Activated CD4-positive, alpha-beta T cell treated with anti-CD3 and anti-CD28 coated beads, Interleukin-2, amount 10 ng/mL, durations not matched to agents 7 days and 5 days (primary cell): ENCODE data around the gene FOXO4. TPM values are rescaled to one million over a fixed set of nuclear protein-coding genes. Genes with fewer than 3 reads are reported as not detected.
"Not testable (repeated sequence)": the region's sequence is repeated elsewhere in the genome, so short reads cannot be mapped to it uniquely, and the experiment has no call there.

Experiments used
- CTCF ChIA-PET: fragments of 350-600 bp; sonication (Branson Sonifier 250); formaldehyde crosslinking; loops from one replicate; lab custom pipeline; 2021; ENCODE audit warnings: antibody characterized with exemption; lab: Charles Lee
- POLR2A ChIA-PET: fragments of 350-600 bp; sonication (Branson Sonifier 250); formaldehyde crosslinking; loops from one replicate; lab custom pipeline; 2021; ENCODE audit warnings: antibody characterized with exemption; lab: Charles Lee
- DNase-seq: peaks from one replicate; pipeline ENCODE4 v3.0.0-alpha.2; 2020
- H3K27ac Mint-ChIP-seq: one replicate; pipeline ENCODE4 v1.8.0; 2021; ENCODE audit warnings: mild to moderate bottlenecking, moderate library complexity, mixed read lengths
- H3K27me3 Mint-ChIP-seq: one replicate; pipeline ENCODE4 v1.8.0; 2021; ENCODE audit warnings: mixed read lengths
- H3K36me3 Mint-ChIP-seq: one replicate; pipeline ENCODE4 v1.8.0; 2021; ENCODE audit warnings: low read depth, mixed read lengths
- H3K4me1 Mint-ChIP-seq: one replicate; pipeline ENCODE4 v1.8.0; 2021; ENCODE audit warnings: mixed read lengths
- H3K4me3 Mint-ChIP-seq: one replicate; pipeline ENCODE4 v1.8.0; 2021; ENCODE audit warnings: mild to moderate bottlenecking, moderate library complexity, mixed read lengths
- H3K9me3 Mint-ChIP-seq: one replicate; pipeline ENCODE4 v1.8.0; 2021; ENCODE audit warnings: mixed read lengths
- total RNA-seq, 2 experiments: library from RNA; stranded (reverse); gene quantifications; one replicate each; pipeline ENCODE4 v1.2.3, GENCODE V29; 2021

Gene FOXO4, protein sequence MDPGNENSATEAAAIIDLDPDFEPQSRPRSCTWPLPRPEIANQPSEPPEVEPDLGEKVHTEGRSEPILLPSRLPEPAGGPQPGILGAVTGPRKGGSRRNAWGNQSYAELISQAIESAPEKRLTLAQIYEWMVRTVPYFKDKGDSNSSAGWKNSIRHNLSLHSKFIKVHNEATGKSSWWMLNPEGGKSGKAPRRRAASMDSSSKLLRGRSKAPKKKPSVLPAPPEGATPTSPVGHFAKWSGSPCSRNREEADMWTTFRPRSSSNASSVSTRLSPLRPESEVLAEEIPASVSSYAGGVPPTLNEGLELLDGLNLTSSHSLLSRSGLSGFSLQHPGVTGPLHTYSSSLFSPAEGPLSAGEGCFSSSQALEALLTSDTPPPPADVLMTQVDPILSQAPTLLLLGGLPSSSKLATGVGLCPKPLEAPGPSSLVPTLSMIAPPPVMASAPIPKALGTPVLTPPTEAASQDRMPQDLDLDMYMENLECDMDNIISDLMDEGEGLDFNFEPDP
- 10 to 100 TPM; 13.5 to 14.3 TPM for total RNA-seq

GRCh38 chrX:71095555-71095980 lies at the start of gene FOXO4:
Gene FOXO4 (plus strand): TSS chrX:71095851. CDS start chrX:71096529, 678 bp downstream.
- Mint-ChIP-seq H3K9me3 (no peaks in the 10 kb centered on the region), H3K36me3 (no peaks in the 10 kb centered on the region), H3K27ac (peak within 1 kb of the TSS; percentile 96), H3K27me3 (no peaks in the 10 kb centered on the region), H3K4me1 (peaks cover 30% of the 10 kb centered on the region), H3K4me3 (peak within 1 kb of the TSS; percentile 81)
- POLR2A ChIA-PET, result no interaction called here
- DNase-seq, result peak; percentile 92
- CTCF ChIA-PET, result interaction anchor here (2.2 kb wide), 1 partner anchor 23 kb away, joined by 5 read pairs; the partner anchor contains the start of gene MED12

DNA sequence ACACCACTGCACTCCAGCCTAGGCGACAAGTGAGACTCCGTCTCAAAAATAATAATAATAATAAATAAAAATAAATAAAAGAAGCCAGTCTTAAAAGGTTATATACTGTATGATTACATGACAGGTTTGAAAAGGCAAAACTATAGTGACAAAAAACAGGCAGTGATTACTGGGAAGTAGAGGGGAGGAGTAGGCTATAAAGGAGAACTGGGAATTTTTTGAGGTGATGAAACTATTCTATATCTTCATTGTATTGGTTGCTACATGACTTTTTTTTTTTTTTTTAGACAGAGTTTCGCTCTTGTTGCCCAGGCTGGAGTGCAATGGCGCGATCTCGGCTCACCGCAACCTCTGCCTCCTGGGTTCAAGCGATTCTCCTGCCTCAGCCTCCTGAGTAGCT lies 47.8 kb upstream of the FOXO4 start:
- H3K27me3 Mint-ChIP-seq, H3K4me1 Mint-ChIP-seq, H3K36me3 Mint-ChIP-seq, H3K9me3 Mint-ChIP-seq, H3K4me3 Mint-ChIP-seq, DNase-seq, H3K27ac Mint-ChIP-seq, POLR2A ChIA-PET: not testable (repeated sequence)
- CTCF ChIA-PET, result interaction anchor here (0.9 kb wide), 1 partner anchor 19 kb away, joined by 3 read pairs; no protein-coding TSS in a partner anchor

DNA sequence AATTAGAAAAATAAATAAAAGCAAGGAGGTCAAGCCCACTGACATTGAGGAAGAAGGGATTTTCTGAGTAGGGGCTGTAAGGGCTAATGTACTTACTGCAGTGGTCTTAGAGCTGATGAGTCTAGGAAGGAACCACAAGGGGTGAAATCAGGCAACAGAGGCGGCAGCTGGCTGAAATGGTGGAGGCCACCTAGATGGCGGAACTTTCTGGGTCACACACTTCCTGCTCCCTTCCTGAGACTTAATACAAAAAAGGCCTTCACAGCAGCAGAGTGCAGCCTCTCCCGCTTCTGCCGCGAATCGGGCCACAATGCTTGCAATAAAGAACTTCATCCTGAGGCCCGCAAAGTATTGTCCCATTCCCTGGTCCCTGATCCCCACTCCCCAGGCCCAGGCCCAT lies 42.9 kb upstream of the FOXO4 start:
- CTCF ChIA-PET, result no interaction called here
- H3K4me1 Mint-ChIP-seq, result peaks cover 16% of the 10 kb centered on the region
- peak overlapping the region; percentile 31 for H3K27ac Mint-ChIP-seq
- peak overlapping the region; percentile 65 for H3K4me3 Mint-ChIP-seq
- H3K36me3 Mint-ChIP-seq, result peaks cover 15% of the 10 kb centered on the region
- no peak for DNase-seq
- H3K9me3 Mint-ChIP-seq, result no peaks in the 10 kb centered on the region
- H3K27me3 Mint-ChIP-seq, result no peaks in the 10 kb centered on the region
- POLR2A ChIA-PET, result interaction anchor here (0.6 kb wide), 1 partner anchor 313 kb away, joined by 3 read pairs; the partner anchor contains the start of gene TAF1

DNA sequence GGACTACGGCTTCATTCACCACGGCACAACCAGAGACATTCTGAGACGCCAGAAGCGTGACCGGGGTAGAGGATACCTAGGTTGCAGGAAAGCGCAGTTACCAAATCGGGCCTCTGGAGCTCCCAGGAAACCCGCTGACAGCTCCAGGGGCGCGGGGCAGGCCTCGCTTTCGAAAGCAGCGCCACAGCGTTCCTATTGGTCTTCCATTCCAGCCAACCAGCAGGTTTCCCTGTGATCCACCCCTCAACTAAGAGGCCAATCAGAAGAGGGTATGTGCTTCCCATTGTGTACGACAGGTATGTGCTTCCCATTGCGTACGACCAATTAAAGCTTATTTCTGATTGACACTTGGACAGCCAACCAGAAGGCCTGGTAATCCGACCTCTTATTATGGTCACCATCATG lies 42.4 kb upstream of the FOXO4 start:
- Mint-ChIP-seq H3K9me3 (no peaks in the 10 kb centered on the region), H3K27me3 (no peaks in the 10 kb centered on the region), H3K36me3 (peaks cover 19% of the 10 kb centered on the region), H3K27ac (peak overlapping the region; percentile 31), H3K4me3 (peak overlapping the region; percentile 65), H3K4me1 (peaks cover 21% of the 10 kb centered on the region)
- POLR2A ChIA-PET, result interaction anchor here (0.6 kb wide), 1 partner anchor 313 kb away, joined by 3 read pairs; the partner anchor contains the start of gene TAF1
- CTCF ChIA-PET, result no interaction called here
- DNase-seq, result peak; percentile 22

DNA sequence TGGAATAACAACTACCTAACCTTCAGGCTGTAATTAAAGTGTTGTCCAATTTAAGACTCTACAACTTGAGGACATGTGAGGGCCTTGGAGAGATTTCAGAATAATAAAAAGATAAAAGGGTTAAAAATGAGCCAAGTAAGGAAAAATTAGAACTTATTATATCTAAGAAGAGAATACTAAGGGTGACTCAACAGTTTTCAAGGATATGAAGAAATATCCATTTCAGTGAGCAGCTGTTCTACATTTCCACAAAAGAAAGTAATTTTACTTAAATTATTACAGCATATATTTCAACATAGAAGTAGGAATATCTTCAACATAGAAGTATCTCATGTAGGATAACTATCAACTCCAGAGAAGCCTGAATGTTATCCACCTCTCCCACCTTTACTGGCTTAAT lies 38.8 kb upstream of the FOXO4 start:
- ChIA-PET CTCF (no interaction called here), POLR2A (no interaction called here)
- H3K36me3 Mint-ChIP-seq, result peaks cover 39% of the 10 kb centered on the region
- peaks cover 39% of the 10 kb centered on the region for H3K4me1 Mint-ChIP-seq
- no peak for DNase-seq
- H3K27ac Mint-ChIP-seq, result no peak overlapping the region
- no peaks in the 10 kb centered on the region for H3K9me3 Mint-ChIP-seq
- no peak overlapping the region for H3K4me3 Mint-ChIP-seq
- no peaks in the 10 kb centered on the region for H3K27me3 Mint-ChIP-seq

GRCh38 chrX:71057848-71058530 lies 37.7 kb upstream of the FOXO4 start:
- ChIA-PET POLR2A (no interaction called here), CTCF (interaction anchor here (0.8 to 1.0 kb wide), 2 partner anchors 10 to 28 kb away, joined by 3 read pairs; partner anchors contain the start of gene SNX12)
- Mint-ChIP-seq H3K36me3 (peaks cover 43% of the 10 kb centered on the region), H3K4me1 (peaks cover 39% of the 10 kb centered on the region), H3K27me3 (no peaks in the 10 kb centered on the region), H3K27ac (peak overlapping the region; percentile 78), H3K9me3 (no peaks in the 10 kb centered on the region), H3K4me3 (no peak overlapping the region)
- no peak for DNase-seq

GRCh38 chrX:71060127-71060526 lies 35.5 kb upstream of the FOXO4 start:
- H3K27ac Mint-ChIP-seq, result peak overlapping the region; percentile 19
- peaks cover 46% of the 10 kb centered on the region for H3K4me1 Mint-ChIP-seq
- no peaks in the 10 kb centered on the region for H3K9me3 Mint-ChIP-seq
- H3K4me3 Mint-ChIP-seq, result no peak overlapping the region
- POLR2A ChIA-PET, result no interaction called here
- no peak for DNase-seq
- CTCF ChIA-PET, result no interaction called here
- peaks cover 48% of the 10 kb centered on the region for H3K36me3 Mint-ChIP-seq
- H3K27me3 Mint-ChIP-seq, result no peaks in the 10 kb centered on the region

DNA sequence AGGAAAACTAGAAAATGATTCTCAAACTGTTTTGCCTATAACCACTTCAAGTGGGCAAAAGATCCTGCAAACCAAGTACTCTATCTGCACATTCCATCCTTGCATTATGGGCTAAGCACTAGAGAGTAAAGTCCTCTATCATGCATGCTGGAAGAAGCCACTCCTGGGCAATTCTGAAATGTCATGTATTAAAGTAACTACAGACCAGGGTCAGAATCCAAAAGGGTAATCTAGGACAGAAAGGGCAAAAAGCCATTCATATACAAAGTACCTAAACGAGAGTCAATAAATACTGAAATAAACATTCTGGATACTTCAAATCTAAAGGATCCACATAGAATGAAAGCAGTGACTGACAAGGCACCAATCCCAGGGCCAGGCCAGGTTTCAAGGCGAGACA lies 28.6 kb upstream of the FOXO4 start:
- Mint-ChIP-seq H3K27ac (peak overlapping the region; percentile 96), H3K9me3 (no peaks in the 10 kb centered on the region), H3K4me3 (peak overlapping the region; percentile 88), H3K27me3 (no peaks in the 10 kb centered on the region), H3K4me1 (peaks cover 22% of the 10 kb centered on the region), H3K36me3 (peaks cover 14% of the 10 kb centered on the region)
- CTCF ChIA-PET, result interaction anchor here (0.5 kb wide), 1 partner anchor 13 kb away, joined by 3 read pairs; no protein-coding TSS in a partner anchor
- DNase-seq, result no peak
- POLR2A ChIA-PET, result no interaction called here

DNA sequence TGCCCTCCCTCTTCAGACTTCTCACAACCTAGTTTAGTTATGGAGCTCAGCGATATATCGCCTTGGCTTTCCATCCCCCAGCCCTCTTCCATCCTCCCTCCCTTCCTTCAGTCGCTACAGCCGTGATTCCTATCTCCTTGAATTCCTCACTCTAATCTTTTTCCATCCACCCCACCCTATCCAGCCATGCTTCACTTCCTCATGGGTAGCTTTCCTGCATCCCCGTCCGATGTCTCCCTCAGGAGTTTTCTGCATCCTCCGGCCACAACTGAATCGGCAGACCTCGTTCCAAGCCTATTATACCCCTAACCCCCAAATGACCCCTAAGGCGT lies 28.0 kb upstream of the FOXO4 start:
- Mint-ChIP-seq H3K27ac (peak overlapping the region; percentile 96), H3K4me1 (peaks cover 22% of the 10 kb centered on the region), H3K27me3 (peaks cover 6% of the 10 kb centered on the region), H3K4me3 (peak overlapping the region; percentile 88), H3K36me3 (peaks cover 13% of the 10 kb centered on the region), H3K9me3 (no peaks in the 10 kb centered on the region)
- POLR2A ChIA-PET, result no interaction called here
- no peak for DNase-seq
- CTCF ChIA-PET, result interaction anchor here (0.6 kb wide), 1 partner anchor 10 kb away, joined by 3 read pairs; no protein-coding TSS in a partner anchor

DNA sequence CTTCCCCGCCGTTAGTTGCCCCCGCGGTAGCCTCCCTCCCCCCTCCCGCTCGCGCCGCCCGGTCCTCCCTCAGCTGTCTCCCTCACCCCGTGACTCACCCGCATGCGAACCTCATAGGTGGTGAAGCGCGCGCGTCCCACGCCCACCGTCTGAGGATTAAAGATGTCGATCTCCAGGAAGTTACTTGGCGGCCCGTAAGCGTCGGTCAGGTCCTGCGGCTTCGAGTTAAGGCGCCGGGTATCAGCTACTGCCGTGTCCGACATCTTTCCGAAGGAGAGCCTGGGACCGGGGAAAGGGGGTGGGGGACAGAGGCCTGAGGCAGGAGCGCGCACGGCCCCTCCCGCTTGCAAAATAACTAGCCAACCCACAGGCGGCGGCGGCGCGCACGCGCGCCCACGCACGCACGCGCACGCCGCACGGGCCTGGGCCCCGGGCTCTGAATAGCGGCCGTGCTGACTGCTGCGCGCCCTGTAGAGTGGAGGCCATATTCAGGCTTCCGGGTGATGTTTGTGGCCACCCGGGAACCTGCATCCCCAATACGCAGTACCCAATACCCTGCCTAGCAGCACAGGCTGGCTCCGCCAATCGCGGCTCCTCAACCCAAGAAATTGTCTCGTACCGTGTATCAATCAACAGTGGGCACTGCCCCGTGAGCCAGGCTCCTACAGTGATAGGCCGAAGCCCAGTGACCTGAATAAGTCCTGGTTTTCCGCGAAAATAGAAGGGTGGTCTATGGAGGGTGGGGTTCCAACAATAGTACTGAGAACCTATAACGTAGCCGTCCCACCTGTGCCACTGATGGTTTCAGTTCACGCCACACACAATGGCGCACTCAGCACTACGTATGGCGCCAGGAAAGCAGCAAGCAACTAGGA lies 27.4 kb upstream of the FOXO4 start, which contains the start of gene SNX12:
SNX12 (minus strand) TSS at position 291 of the 875 bp plus-strand sequence; CDS start at position 263, 28 bp downstream.
- H3K27ac Mint-ChIP-seq, result peak within 1 kb of the TSS; percentile 97
- peak; percentile 91 for DNase-seq
- H3K9me3 Mint-ChIP-seq, result no peaks in the 10 kb centered on the region
- peaks cover 22% of the 10 kb centered on the region for H3K4me1 Mint-ChIP-seq
- H3K4me3 Mint-ChIP-seq, result peak within 1 kb of the TSS; percentile 88
- H3K27me3 Mint-ChIP-seq, result peaks cover 11% of the 10 kb centered on the region
- ChIA-PET POLR2A (no interaction called here), CTCF (interaction anchor here (0.6 kb wide), 1 partner anchor 11 kb away, joined by 3 read pairs; no protein-coding TSS in a partner anchor)
- H3K36me3 Mint-ChIP-seq, result peaks cover 10% of the 10 kb centered on the region

DNA sequence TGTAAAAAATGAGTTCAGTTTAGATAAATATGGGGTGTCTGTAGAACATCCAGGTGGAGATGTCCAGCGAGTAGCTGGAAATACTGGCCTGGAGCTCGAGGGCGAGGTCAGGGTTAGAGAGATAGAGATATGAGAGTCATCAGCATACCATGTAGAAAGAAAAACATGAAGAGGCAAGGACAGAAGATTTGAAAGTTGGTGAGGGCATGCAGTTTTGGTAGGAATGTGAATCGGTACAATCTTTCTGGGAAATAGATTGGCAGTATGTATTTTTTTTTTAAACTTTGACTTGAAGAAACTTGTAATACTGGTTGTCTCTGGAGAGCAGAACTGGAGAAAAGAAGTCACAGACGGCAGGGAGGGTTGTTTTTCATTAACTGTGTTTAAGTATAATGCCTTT lies 25.1 kb upstream of the FOXO4 start:
- Mint-ChIP-seq H3K4me3 (no peak overlapping the region), H3K36me3 (peaks cover 3% of the 10 kb centered on the region), H3K4me1 (peaks cover 14% of the 10 kb centered on the region), H3K27me3 (peaks cover 27% of the 10 kb centered on the region), H3K9me3 (no peaks in the 10 kb centered on the region), H3K27ac (no peak overlapping the region)
- POLR2A ChIA-PET, result no interaction called here
- CTCF ChIA-PET, result no interaction called here
- DNase-seq, result no peak
